OCI-LY1 (cell line): ENCODE data around the gene COL1A2.

Experiments used
- H2AFZ ChIP-seq: fragments of 200-600 bp; sonication (generic), shearing (Covaris generic); 2 replicates; pipeline ENCODE4 v1.6.0; 2014; ENCODE audit warnings: antibody characterized with exemption, mild to moderate bottlenecking, low read length
- H3F3A ChIP-seq: fragments of 200-600 bp; sonication (generic), shearing (Covaris generic); 2 replicates; pipeline ENCODE4 v1.6.0; 2014; ENCODE audit warnings: mild to moderate bottlenecking, antibody characterized with exemption, low read length, moderate library complexity; ENCODE audit not compliant: insufficient read depth
- H3K27ac ChIP-seq: fragments of 200-600 bp; sonication (generic); 2 replicates; pipeline ENCODE4 v1.5.1; 2014; ENCODE audit warnings: low read length, mixed run types, mild to moderate bottlenecking, low read depth; ENCODE audit not compliant: poor library complexity, severe bottlenecking
- H3K27me3 ChIP-seq: fragments of 200-600 bp; sonication (generic); 2 replicates; pipeline ENCODE4 v1.6.0; 2014; ENCODE audit warnings: antibody characterized with exemption, mild to moderate bottlenecking, low read length, moderate library complexity; ENCODE audit not compliant: insufficient read depth
- H3K36me3 ChIP-seq: fragments of 200-600 bp; sonication (generic); 2 replicates; pipeline ENCODE4 v1.6.1; 2014; ENCODE audit warnings: mild to moderate bottlenecking, antibody characterized with exemption, low read length, moderate library complexity, mixed read lengths; ENCODE audit not compliant: insufficient read depth
- H3K4me1 ChIP-seq: fragments of 200-600 bp; sonication (generic); 2 replicates; pipeline ENCODE4 v1.5.1; 2014; ENCODE audit warnings: mild to moderate bottlenecking, low read length, moderate library complexity; ENCODE audit not compliant: insufficient read depth, severe bottlenecking
- H3K4me2 ChIP-seq: fragments of 200-600 bp; sonication (generic), shearing (Covaris generic); 2 replicates; pipeline ENCODE4 v1.6.1; 2014; ENCODE audit warnings: low read length
- H3K4me3 ChIP-seq: fragments of 200-600 bp; sonication (generic); 2 replicates; pipeline ENCODE4 v1.5.1; 2014; ENCODE audit warnings: low read length, low read depth, mild to moderate bottlenecking, mixed read lengths; ENCODE audit not compliant: poor library complexity, severe bottlenecking
- H3K79me2 ChIP-seq: fragments of 200-600 bp; shearing (Covaris generic); 2 replicates; pipeline ENCODE4 v1.6.1; 2016; ENCODE audit warnings: mixed run types, low read length, mixed read lengths; ENCODE audit not compliant: insufficient read depth
- H3K9ac ChIP-seq: fragments of 200-600 bp; sonication (generic), shearing (Covaris generic); 2 replicates; pipeline ENCODE4 v1.6.1; 2014; ENCODE audit warnings: mild to moderate bottlenecking, low read length, mixed read lengths
- H3K9me2 ChIP-seq: fragments of 200-600 bp; sonication (generic), shearing (Covaris generic); 2 replicates; pipeline ENCODE4 v1.6.1; 2014; ENCODE audit warnings: low read depth, mild to moderate bottlenecking, low read length, mixed read lengths
- H3K9me3 ChIP-seq: fragments of 200-600 bp; shearing (Covaris generic); 2 replicates; pipeline ENCODE4 v1.6.1; 2014; ENCODE audit warnings: low read length, mixed read lengths
- H4K20me1 ChIP-seq: fragments of 200-600 bp; sonication (generic), shearing (Covaris generic); 2 replicates; pipeline ENCODE4 v1.6.0; 2016; ENCODE audit warnings: mild to moderate bottlenecking, low read length; ENCODE audit not compliant: insufficient read depth
- EZH2 ChIP-seq: fragments of 200-600 bp; sonication (generic), shearing (Covaris generic); IDR thresholded peaks from 2 replicates; pipeline ENCODE4 v1.8.0; 2017; ENCODE audit warnings: borderline replicate concordance, mixed run types, mild to moderate bottlenecking, antibody characterized with exemption, low read length, moderate library complexity, mixed read lengths
- TF ChIP-seq, protein P1 (sequence below): fragments of 200-600 bp; sonication (generic), shearing (Covaris generic); IDR thresholded peaks from 2 replicates; pipeline ENCODE4 v1.5.1; 2017; ENCODE audit warnings: mild to moderate bottlenecking, antibody characterized with exemption, low read length, moderate library complexity, mixed read lengths

Gene COL1A2

DNA sequence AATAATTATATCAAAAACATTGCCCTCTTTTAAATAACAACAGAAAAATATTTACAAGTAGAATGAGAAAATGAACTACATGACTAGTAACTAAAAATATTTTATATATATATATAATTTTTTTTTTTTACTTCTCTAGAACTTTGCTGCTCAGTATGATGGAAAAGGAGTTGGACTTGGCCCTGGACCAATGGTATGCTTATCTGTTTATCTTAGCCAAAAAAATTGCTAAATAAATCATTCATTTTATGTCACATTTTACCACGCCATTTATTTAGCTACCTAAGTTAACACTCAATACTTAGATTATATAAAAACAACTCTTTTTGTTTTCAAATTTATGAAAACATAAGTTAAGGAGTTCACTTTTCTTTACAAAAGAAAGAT, 6.7 kb downstream of the COL1A2 start:
- no peaks in the 10 kb centered on the region for H3K9me3 ChIP-seq
- no peak overlapping the region for H3K27ac ChIP-seq
- no peaks in the 10 kb centered on the region for H3K9me2 ChIP-seq
- no peak overlapping the region for H3K9ac ChIP-seq
- TF ChIP-seq, protein P1, sequence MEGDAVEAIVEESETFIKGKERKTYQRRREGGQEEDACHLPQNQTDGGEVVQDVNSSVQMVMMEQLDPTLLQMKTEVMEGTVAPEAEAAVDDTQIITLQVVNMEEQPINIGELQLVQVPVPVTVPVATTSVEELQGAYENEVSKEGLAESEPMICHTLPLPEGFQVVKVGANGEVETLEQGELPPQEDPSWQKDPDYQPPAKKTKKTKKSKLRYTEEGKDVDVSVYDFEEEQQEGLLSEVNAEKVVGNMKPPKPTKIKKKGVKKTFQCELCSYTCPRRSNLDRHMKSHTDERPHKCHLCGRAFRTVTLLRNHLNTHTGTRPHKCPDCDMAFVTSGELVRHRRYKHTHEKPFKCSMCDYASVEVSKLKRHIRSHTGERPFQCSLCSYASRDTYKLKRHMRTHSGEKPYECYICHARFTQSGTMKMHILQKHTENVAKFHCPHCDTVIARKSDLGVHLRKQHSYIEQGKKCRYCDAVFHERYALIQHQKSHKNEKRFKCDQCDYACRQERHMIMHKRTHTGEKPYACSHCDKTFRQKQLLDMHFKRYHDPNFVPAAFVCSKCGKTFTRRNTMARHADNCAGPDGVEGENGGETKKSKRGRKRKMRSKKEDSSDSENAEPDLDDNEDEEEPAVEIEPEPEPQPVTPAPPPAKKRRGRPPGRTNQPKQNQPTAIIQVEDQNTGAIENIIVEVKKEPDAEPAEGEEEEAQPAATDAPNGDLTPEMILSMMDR: no peak
- no peak for TF ChIP-seq EZH2
- H3K4me1 ChIP-seq: no peaks in the 10 kb centered on the region
- H4K20me1 ChIP-seq: no peaks in the 10 kb centered on the region
- no peaks in the 10 kb centered on the region for H3K27me3 ChIP-seq
- no peaks in the 10 kb centered on the region for H3F3A ChIP-seq
- no peak overlapping the region for H2AFZ ChIP-seq
- no peak overlapping the region for H3K4me2 ChIP-seq
- H3K4me3 ChIP-seq: no peak overlapping the region
- no peaks in the 10 kb centered on the region for H3K79me2 ChIP-seq
- H3K36me3 ChIP-seq: no peaks in the 10 kb centered on the region

GRCh38 chr7:94403546-94403945, 8.9 kb downstream of the COL1A2 start:
- H3K4me3 ChIP-seq: no peak overlapping the region
- TF ChIP-seq EZH2: no peak
- no peaks in the 10 kb centered on the region for H4K20me1 ChIP-seq
- no peaks in the 10 kb centered on the region for H3K9me3 ChIP-seq
- no peak overlapping the region for H3K9ac ChIP-seq
- H3F3A ChIP-seq: no peaks in the 10 kb centered on the region
- no peak overlapping the region for H3K4me2 ChIP-seq
- H3K27me3 ChIP-seq: no peaks in the 10 kb centered on the region
- no peaks in the 10 kb centered on the region for H3K4me1 ChIP-seq
- no peaks in the 10 kb centered on the region for H3K36me3 ChIP-seq
- no peak overlapping the region for H2AFZ ChIP-seq
- no peaks in the 10 kb centered on the region for H3K9me2 ChIP-seq
- no peak overlapping the region for H3K27ac ChIP-seq
- no peaks in the 10 kb centered on the region for H3K79me2 ChIP-seq

GRCh38 chr7:94405506-94405905, 10.8 kb downstream of the COL1A2 start:
- no peak overlapping the region for H3K4me3 ChIP-seq
- no peaks in the 10 kb centered on the region for H3F3A ChIP-seq
- H4K20me1 ChIP-seq: no peaks in the 10 kb centered on the region
- H3K4me2 ChIP-seq: no peak overlapping the region
- H3K9me2 ChIP-seq: no peaks in the 10 kb centered on the region
- no peaks in the 10 kb centered on the region for H3K79me2 ChIP-seq
- H3K9me3 ChIP-seq: no peaks in the 10 kb centered on the region
- TF ChIP-seq, protein P1: no peak
- no peak for TF ChIP-seq EZH2
- H3K4me1 ChIP-seq: no peaks in the 10 kb centered on the region
- H3K27ac ChIP-seq: no peak overlapping the region
- no peak overlapping the region for H3K9ac ChIP-seq
- H3K36me3 ChIP-seq: no peaks in the 10 kb centered on the region
- no peak overlapping the region for H2AFZ ChIP-seq
- H3K27me3 ChIP-seq: no peaks in the 10 kb centered on the region

DNA sequence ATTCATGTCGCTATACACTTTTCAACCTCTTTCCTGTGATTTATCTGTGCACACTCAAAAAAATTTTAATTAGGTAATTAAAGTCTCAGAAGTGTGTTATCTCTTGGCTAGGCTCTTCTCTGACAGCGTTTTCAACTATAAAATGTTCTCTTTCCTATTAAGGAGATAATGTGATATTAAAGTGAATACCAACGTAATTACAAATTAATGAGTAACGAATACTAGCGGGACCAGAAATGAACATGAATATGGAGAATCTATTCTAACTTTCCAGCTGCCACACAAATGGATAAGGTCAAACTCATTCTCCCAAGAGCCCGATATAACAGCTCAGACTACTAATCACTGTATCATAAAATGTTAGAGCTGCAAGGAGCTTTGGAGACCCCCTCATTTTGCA, 12.0 kb downstream of the COL1A2 start:
- no peaks in the 10 kb centered on the region for H3K36me3 ChIP-seq
- H3K79me2 ChIP-seq: no peaks in the 10 kb centered on the region
- no peaks in the 10 kb centered on the region for H3K4me1 ChIP-seq
- no peaks in the 10 kb centered on the region for H3K9me3 ChIP-seq
- H4K20me1 ChIP-seq: no peaks in the 10 kb centered on the region
- no peaks in the 10 kb centered on the region for H3F3A ChIP-seq
- TF ChIP-seq, protein P1: no peak
- TF ChIP-seq EZH2: no peak
- H2AFZ ChIP-seq: no peak overlapping the region
- H3K4me3 ChIP-seq: no peak overlapping the region
- H3K27ac ChIP-seq: no peak overlapping the region
- H3K9me2 ChIP-seq: no peaks in the 10 kb centered on the region
- no peaks in the 10 kb centered on the region for H3K27me3 ChIP-seq
- no peak overlapping the region for H3K4me2 ChIP-seq
- H3K9ac ChIP-seq: no peak overlapping the region
